ENCODE results near the gene NRSN1.

DNA sequence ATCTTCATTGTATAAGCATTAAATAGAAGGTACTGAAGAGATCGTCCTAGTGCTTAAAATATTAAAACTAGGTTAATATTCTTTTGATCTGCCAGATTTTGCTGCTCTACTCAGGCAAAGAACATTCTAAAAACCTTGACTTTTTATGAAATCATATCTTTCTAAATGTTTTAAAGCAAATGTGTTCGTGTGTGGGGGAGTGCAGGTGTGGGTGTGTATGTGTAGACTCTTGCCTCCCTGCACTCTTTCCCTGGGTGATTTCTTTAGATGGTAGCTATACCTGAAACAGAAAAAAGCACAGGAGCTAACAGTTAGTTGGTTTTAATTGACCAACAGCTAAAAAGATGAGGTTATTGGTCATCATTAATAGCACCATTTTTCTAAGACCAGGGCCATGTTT is 5.7 kb downstream of the NRSN1 start:
- TF ChIP-seq CTCF (IDR thresholded peaks at IDR 0.05), result no peak
- no peak for TF ChIP-seq POLR2AphosphoS5 (IDR thresholded peaks at IDR 0.05)

Data from prostate gland (tissue), 2 donors.